Aorta (tissue), 5 donors: Measurements from ENCODE around the gene MRPL17. TPM values are rescaled to one million over a fixed set of nuclear protein-coding genes. Genes with fewer than 3 reads are reported as not detected.

Source experiments
- ATAC-seq: fragments of 200-7000 bp; cut with Tn5 transposase; one replicate; pipeline ENCODE4 v1.9.1; 2022; ENCODE audit warnings: moderate library complexity; ENCODE audit not compliant: low FRiP score
- DNase-seq, 2 donors: peaks; one replicate each; pipeline ENCODE4 v3.0.0-alpha.2; 2020
- H3K27ac ChIP-seq, 2 donors: one replicate each; pipeline ENCODE4 v1.5.1; 2013; ENCODE audit warnings: low read length in 2 of 2, mild to moderate bottlenecking in 2 of 2, moderate library complexity in 2 of 2, control low read depth in 1 of 2, inconsistent platforms in 1 of 2, low read depth in 1 of 2
- H3K27me3 ChIP-seq, 2 donors: one replicate each; pipeline ENCODE4 v1.6.1; 2013; ENCODE audit warnings: control low read depth in 1 of 2, low read length in 1 of 2, mild to moderate bottlenecking in 1 of 2, moderate library complexity in 1 of 2; ENCODE audit not compliant: insufficient read depth in 2 of 2, control insufficient read depth in 1 of 2
- H3K36me3 ChIP-seq, 2 donors: one replicate each; pipeline ENCODE4 v1.6.1; 2013; ENCODE audit warnings: control low read depth in 1 of 2, low read length in 1 of 2, mild to moderate bottlenecking in 1 of 2; ENCODE audit not compliant: insufficient read depth in 2 of 2, control insufficient read depth in 1 of 2
- H3K4me1 ChIP-seq, 2 donors: one replicate each; pipeline ENCODE4 v1.6.1; 2013; ENCODE audit warnings: low read length in 2 of 2, control low read depth in 1 of 2, mild to moderate bottlenecking in 1 of 2, moderate library complexity in 1 of 2; ENCODE audit not compliant: insufficient read depth in 2 of 2, control insufficient read depth in 1 of 2
- H3K4me3 ChIP-seq, 2 donors: one replicate each; pipeline ENCODE4 v1.5.1; 2013; ENCODE audit warnings: low read length in 2 of 2, control low read depth in 1 of 2, mild to moderate bottlenecking in 1 of 2
- H3K9me3 ChIP-seq: one replicate; pipeline ENCODE4 v1.6.1; 2013; ENCODE audit warnings: mild to moderate bottlenecking, low read length; ENCODE audit not compliant: control insufficient read depth
- WGBS, 2 donors: extraction: QIAGEN DNeasy Blood & Tissue Kit; methylation state at CpG; one replicate each; pipeline ENCODE4 v1.1.7; 2013; 5-methylcytosine and 5-hydroxymethylcytosine counted together
- intact Hi-C, 2 donors: fragments of 100-400 bp; cut with DNase I; formaldehyde crosslinking; loops; one replicate each; pipeline versions ENCODE4 v1.14.2 to v1.15.0; 2022
- polyA plus RNA-seq, 2 donors: library from polyadenylated mRNA; stranded (reverse); fragments of 200-250 nt; gene quantifications; one replicate each; pipeline ENCODE4 v1.2.3, GENCODE V29; 2013
- total RNA-seq, 2 donors: library from RNA; stranded (reverse); fragmentation: NEBNext Ultra II Directional; extraction: Animal tissue kit (Norgen Biotek cat#: 25700); gene quantifications; one replicate each; pipeline ENCODE4 v1.2.1, GENCODE V29; 2021
- donor health status: healthy with polysubstance abuse.
- donor health status: Bipolar disorder and iron deficiency.
- donor health status: DM: no; HTN: no; CAD: no.
- donor health status: DM: no; HTN: no; CAD: no.
- donor health status: DM: yes; HTN: yes; CAD: no.

The MRPL17 gene
- total and polyA plus RNA-seq, 4 donors: 19.3 to 30.1 (median 25.1) TPM

DNA sequence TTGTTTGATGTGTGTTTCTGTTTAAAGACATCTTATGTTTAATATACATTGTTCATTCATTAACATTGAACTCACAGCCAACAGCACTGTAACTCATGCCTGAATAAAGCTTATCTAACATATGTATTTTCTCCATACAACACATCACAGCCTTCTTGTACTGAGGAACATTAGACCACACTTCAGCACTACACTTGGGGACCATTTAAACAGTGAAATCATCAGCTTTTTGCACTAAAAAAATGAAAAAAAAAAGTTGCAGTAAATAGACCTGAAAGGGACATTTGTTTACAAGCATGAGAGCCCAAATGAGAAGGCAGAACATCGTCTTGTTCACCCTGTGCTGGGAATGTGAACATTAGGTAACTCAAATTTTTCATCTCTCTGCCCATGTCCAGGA is 48.6 kb downstream of the MRPL17 start:
- DNase-seq: no peak
- Histone ChIP-seq H3K27me3 (no peaks in the 10 kb centered on the region), H3K4me3 (no peak overlapping the region), H3K4me1 (no peaks in the 10 kb centered on the region), H3K9me3 (no peaks in the 10 kb centered on the region), H3K36me3 (peaks cover 0 to 8% of the 10 kb centered on the region in 2 donors), H3K27ac (no peak overlapping the region)
- intact Hi-C loops: no loop called here
- WGBS, 2 donors: 76 to 77% methylated on average over 1 of the region's 1 CpG
- ATAC-seq: no peak

DNA sequence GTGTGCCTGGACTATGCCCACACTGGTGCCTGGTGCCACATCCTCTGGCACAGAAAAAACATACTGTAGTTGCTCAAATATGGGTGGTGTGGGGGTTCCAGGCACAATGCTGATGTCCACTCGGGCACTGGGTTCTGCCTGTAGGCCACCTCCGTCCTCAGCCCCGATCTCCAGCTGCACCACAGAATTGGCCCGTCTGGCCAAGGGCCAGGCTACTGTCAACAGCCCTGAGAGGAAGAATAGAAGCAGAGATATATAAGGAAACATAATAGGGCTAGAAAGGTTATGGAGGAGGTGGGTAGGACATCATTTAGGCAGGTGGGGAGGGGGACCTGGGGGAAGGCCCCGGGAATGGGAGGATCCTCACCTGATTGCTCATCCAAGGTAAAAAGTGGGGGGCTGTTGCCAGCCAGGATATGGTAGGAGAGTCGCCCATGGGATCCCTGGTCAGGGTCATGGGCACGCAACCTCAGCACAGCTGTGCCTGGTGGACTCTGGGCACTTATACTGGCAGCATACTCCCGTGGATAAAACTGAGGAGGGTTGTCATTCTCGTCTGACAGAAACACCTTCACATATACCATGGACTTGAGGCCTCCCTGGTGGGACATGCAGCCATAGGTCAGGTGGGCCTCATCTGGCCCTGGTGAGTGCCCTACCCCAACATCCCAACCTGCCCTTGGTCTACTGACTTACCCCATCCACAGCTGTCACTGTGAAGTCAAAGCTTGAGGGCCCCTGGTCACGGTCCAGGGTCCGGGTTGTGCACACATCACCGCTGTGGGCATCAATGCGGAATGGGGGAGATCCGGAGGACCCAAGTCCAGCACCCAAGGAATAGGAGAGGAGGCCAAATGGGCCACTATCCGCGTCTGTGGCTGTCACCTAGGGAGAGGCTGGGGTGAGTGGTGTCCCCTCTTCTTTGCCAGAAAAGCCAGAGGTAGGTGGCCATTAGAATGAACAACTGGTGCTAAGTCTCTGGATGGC is 49.4 kb downstream of the MRPL17 start:
- Histone ChIP-seq H3K27ac (no peak overlapping the region), H3K4me3 (no peak overlapping the region), H3K36me3 (peaks cover 0 to 10% of the 10 kb centered on the region in 2 donors), H3K27me3 (no peaks in the 10 kb centered on the region), H3K4me1 (no peaks in the 10 kb centered on the region), H3K9me3 (no peaks in the 10 kb centered on the region)
- WGBS, 2 donors: 83 to 87% methylated on average over 16 of the region's 16 CpGs
- DNase-seq: no peak
- ATAC-seq: no peak
- intact Hi-C loops: no loop called here

DNA sequence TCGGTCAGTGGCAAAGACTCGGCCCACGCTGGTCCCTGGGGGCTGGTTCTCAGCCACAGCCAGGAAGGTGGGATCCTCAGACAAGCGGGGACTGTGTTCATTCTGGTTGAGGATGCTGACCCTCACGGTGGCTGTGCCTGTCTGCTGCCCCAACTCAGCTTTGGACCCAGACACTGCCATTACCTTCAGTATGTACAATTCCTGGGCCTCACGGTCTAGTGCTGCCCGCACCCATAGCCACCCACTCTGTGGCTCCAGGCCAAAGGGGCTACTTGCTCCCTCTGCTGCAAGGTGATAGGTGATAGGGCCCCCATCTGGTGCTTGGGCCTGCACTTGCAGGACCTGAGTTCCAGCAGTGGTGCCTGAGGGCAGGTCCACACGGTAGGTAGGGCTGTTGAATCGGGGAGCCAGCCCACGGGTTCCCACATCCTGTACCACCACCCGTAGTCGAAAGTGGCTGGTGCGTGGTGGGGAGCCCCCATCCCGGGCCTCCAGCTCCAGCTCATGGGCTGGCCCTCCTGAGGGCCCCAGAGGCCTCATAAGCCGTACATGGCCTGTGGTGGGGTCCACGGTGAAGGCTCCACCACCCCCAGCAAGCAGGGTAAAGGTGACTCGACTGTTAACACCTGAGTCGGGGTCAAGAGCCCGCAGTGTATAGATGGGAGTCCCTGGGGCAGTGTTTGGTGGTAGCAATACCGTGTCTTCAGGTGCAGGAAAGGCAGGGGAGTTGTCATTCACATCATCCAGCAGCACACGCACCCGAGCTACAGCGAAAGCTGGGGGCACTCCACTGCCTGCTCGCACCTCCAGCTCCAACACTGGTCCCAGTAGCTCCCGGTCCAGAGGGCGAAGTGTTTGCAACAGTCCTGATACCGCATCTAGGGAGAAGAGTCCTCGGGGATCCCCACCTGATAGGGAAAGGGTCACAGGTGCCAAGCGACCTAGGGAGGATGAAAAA is 50.7 kb downstream of the MRPL17 start:
- peaks cover 0 to 11% of the 10 kb centered on the region in 2 donors for H3K36me3 ChIP-seq
- DNase-seq (no peak), ATAC-seq (no peak)
- no peaks in the 10 kb centered on the region for H3K27me3 ChIP-seq
- H3K9me3 ChIP-seq: no peaks in the 10 kb centered on the region
- H3K27ac ChIP-seq: no peak overlapping the region
- no peak overlapping the region for H3K4me3 ChIP-seq
- 88 to 90% methylated on average over 29 of the region's 29 CpGs for WGBS, 2 donors
- no peaks in the 10 kb centered on the region for H3K4me1 ChIP-seq
- intact Hi-C loops: no loop called here

DNA sequence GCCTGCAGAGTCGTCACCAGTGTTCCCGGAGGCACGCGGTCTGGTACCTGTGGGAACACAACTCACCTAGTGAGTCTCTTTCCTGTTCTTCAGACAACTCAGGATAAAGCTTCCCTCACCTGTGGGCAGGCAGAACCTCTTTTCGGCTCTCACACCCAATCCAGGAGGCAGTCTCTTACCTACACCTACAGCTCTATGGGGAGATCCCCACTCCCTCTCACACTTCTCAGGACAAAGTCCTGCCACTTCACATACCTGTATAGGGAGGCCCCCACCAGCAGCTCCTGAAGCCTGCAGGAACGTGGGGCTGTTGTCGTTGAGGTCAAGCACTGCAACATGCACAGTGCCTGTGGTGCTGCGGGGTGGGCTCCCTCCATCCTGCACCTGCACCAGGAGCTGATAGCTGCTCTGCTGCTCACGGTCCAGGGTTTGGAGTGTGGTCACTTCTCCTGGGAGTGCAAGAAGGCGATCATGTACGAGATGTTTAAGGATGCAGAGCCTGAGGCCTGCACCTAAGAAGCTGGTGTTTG is 51.7 kb downstream of the MRPL17 start:
- intact Hi-C loops: no loop called here
- Histone ChIP-seq H3K4me3 (no peak overlapping the region), H3K4me1 (no peaks in the 10 kb centered on the region), H3K27ac (no peak overlapping the region), H3K27me3 (no peaks in the 10 kb centered on the region), H3K36me3 (peaks cover 0 to 11% of the 10 kb centered on the region in 2 donors), H3K9me3 (no peaks in the 10 kb centered on the region)
- DNase-seq (no peak), ATAC-seq (no peak)
- WGBS, 2 donors: 88 to 93% methylated on average over 11 of the region's 11 CpGs

DNA sequence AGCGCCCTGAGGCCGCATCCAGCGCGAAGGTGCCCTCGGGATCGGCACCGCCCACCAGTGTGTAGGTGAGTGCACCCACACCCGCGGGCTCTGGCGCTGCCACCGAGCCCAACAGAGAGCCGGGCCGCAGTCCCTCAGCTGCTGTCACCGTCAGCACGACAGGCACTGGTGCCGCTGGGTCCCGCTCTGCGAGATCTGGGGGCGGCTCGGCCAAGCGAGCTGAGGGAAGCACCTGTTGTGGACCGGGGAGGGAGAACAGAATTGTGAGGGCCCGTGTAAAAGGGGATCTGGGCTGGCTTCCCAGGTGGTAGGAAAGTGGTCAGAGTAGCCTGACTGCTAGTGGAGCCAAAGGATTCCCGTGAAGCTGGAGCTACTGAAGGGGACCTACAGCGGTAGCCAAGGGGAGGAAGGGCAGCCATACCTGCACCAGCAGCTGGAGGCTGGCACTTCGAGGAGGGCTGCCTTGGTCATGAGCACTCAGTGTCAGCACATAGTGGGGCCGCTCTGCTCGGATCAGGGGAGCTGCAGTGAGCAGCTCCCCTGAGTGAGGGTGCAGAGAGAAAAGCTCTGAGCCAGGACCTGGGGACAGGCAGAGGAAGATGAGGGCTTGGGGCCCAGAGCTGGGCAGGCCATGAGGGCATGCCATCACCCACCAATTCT is 52.4 kb downstream of the MRPL17 start:
- ATAC-seq (no peak), DNase-seq (no peak)
- H3K4me3 ChIP-seq: no peak overlapping the region
- 86 to 87% methylated on average over 27 to 28 of the region's 28 CpGs for WGBS, 2 donors
- no peaks in the 10 kb centered on the region for H3K27me3 ChIP-seq
- no peaks in the 10 kb centered on the region for H3K9me3 ChIP-seq
- intact Hi-C loops: no loop called here
- H3K4me1 ChIP-seq: no peaks in the 10 kb centered on the region
- no peak overlapping the region for H3K27ac ChIP-seq
- peaks cover 0 to 11% of the 10 kb centered on the region in 2 donors for H3K36me3 ChIP-seq

Other genes starting within 250 kb of the MRPL17 start
- gene HPX, start 242.4 kb downstream of the MRPL17 start, total RNA-seq: 1 to 10 TPM; 3.0 to 6.0 TPM
- 1 to 10 TPM in 1 of 2 donors, under 1 TPM in 1; 0.50 to 1.1 TPM for gene HPX, start 242.4 kb downstream of the MRPL17 start, polyA plus RNA-seq
- 10 to 100 TPM; 28.6 to 35.5 TPM for gene TRIM3, start 209.4 kb downstream of the MRPL17 start, total RNA-seq
- 10 to 100 TPM; 23.5 to 44.9 TPM for gene TRIM3, start 209.4 kb downstream of the MRPL17 start, polyA plus RNA-seq
- gene ARFIP2, start 202.0 kb downstream of the MRPL17 start, total RNA-seq: 10 to 100 TPM; 40.8 to 46.0 TPM
- 10 to 100 TPM; 14.9 to 56.1 TPM for gene ARFIP2, start 202.0 kb downstream of the MRPL17 start, polyA plus RNA-seq
- 10 to 100 TPM; 31.1 to 37.3 TPM for gene TIMM10B, start 201.8 kb downstream of the MRPL17 start, total RNA-seq
- gene TIMM10B, start 201.8 kb downstream of the MRPL17 start, polyA plus RNA-seq: 10 to 100 TPM; 21.0 to 39.1 TPM
- 10 to 100 TPM; 24.1 to 28.1 TPM for gene DNHD1, start 186.1 kb downstream of the MRPL17 start, total RNA-seq
- 10 to 100 TPM in 1 of 2 donors, 1 to 10 TPM in 1; 1.9 to 20.5 TPM for gene DNHD1, start 186.1 kb downstream of the MRPL17 start, polyA plus RNA-seq
- gene RRP8, start 79.7 kb downstream of the MRPL17 start, total RNA-seq: 10 to 100 TPM; 18.8 to 22.2 TPM
- 10 to 100 TPM in 1 of 2 donors, 1 to 10 TPM in 1; 3.4 to 37.3 TPM for gene RRP8, start 79.7 kb downstream of the MRPL17 start, polyA plus RNA-seq
- 100 to 1,000 TPM; 336 to 562 TPM for gene ILK, start 79.6 kb downstream of the MRPL17 start, total RNA-seq
- gene ILK, start 79.6 kb downstream of the MRPL17 start, polyA plus RNA-seq: 100 to 1,000 TPM; 287 to 526 TPM
- 100 to 1,000 TPM in 1 of 2 donors, 10 to 100 TPM in 1; 79.2 to 108 TPM for gene TAF10, start 71.1 kb downstream of the MRPL17 start, total RNA-seq
- gene TAF10, start 71.1 kb downstream of the MRPL17 start, polyA plus RNA-seq: 100 to 1,000 TPM in 1 of 2 donors, 10 to 100 TPM in 1; 55.0 to 119 TPM
- 100 to 1,000 TPM in 1 of 2 donors, 10 to 100 TPM in 1; 79.5 to 125 TPM for gene TPP1, start 63.9 kb downstream of the MRPL17 start, total RNA-seq
- 10 to 100 TPM; 26.8 to 38.0 TPM for gene TPP1, start 63.9 kb downstream of the MRPL17 start, polyA plus RNA-seq
- 10 to 100 TPM; 60.8 to 64.4 TPM for gene DCHS1, start 27.5 kb downstream of the MRPL17 start, total RNA-seq
- gene DCHS1, start 27.5 kb downstream of the MRPL17 start, polyA plus RNA-seq: 10 to 100 TPM in 1 of 2 donors, 1 to 10 TPM in 1; 1.4 to 12.4 TPM
- gene OR2AG2, start 88.6 kb upstream of the MRPL17 start, total RNA-seq: under 1 TPM in 1 of 2 donors, not detected in 1; 0.10 TPM
- gene OR2AG2, start 88.6 kb upstream of the MRPL17 start, polyA plus RNA-seq: not detected
- gene OR2AG1, start 99.7 kb upstream of the MRPL17 start, total RNA-seq: not detected
- gene OR2AG1, start 99.7 kb upstream of the MRPL17 start, polyA plus RNA-seq: not detected
- gene OR6A2, start 116.3 kb upstream of the MRPL17 start, total RNA-seq: under 1 TPM in 1 of 2 donors, not detected in 1; 0.26 TPM
- gene OR6A2, start 116.3 kb upstream of the MRPL17 start, polyA plus RNA-seq: not detected
- not detected for gene OR10A5, start 162.3 kb upstream of the MRPL17 start, total RNA-seq
- gene OR10A5, start 162.3 kb upstream of the MRPL17 start, polyA plus RNA-seq: not detected
- gene OR10A2, start 179.7 kb upstream of the MRPL17 start, total RNA-seq: not detected
- under 1 TPM in 1 of 2 donors, not detected in 1; 0.13 TPM for gene OR10A2, start 179.7 kb upstream of the MRPL17 start, polyA plus RNA-seq
- not detected for gene OR10A4, start 193.3 kb upstream of the MRPL17 start, total RNA-seq
- gene OR10A4, start 193.3 kb upstream of the MRPL17 start, polyA plus RNA-seq: not detected
- not detected for gene OR2D2, start 209.2 kb upstream of the MRPL17 start, total RNA-seq
- not detected for gene OR2D2, start 209.2 kb upstream of the MRPL17 start, polyA plus RNA-seq
- gene OR2D3, start 237.7 kb upstream of the MRPL17 start, total RNA-seq: not detected
- gene OR2D3, start 237.7 kb upstream of the MRPL17 start, polyA plus RNA-seq: not detected
- gene ZNF215, start 243.1 kb upstream of the MRPL17 start, total RNA-seq: 1 to 10 TPM in 1 of 2 donors, under 1 TPM in 1; 0.93 to 2.0 TPM
- under 1 TPM in 1 of 2 donors, not detected in 1; 0.61 TPM for gene ZNF215, start 243.1 kb upstream of the MRPL17 start, polyA plus RNA-seq